SK-N-SH (cell line): ENCODE results near the gene ENTHD1. TPM values are rescaled to one million over a fixed set of nuclear protein-coding genes. Genes with fewer than 3 reads are reported as not detected.

Experiments used
- CTCF ChIA-PET: fragments of 300-600, 350-600 bp; formaldehyde crosslinking; extraction: SDS; loops from one replicate; lab custom pipeline; 2021; lab: Yijun Ruan, JAX
- POLR2A ChIA-PET: fragments of 350-600 bp; sonication (Branson Sonifier 250); formaldehyde crosslinking; extraction: SDS; loops from one replicate; lab custom pipeline; 2020; ENCODE audit warnings: antibody characterized with exemption, inconsistent platforms; lab: Yijun Ruan, JAX
- DNase-seq: peaks from one replicate; pipeline ENCODE4 v3.0.0; 2012
- H2AFZ ChIP-seq: fragments of 200-600 bp; sonication (generic); 2 replicates; pipeline ENCODE4 v1.8.1; 2016; ENCODE audit warnings: antibody characterized with exemption, mild to moderate bottlenecking, low read depth
- H3F3A ChIP-seq: fragments of 200-600 bp; sonication (generic); replicated peaks from 2 replicates; pipeline ENCODE3; 2016; ENCODE audit warnings: antibody characterized with exemption, mild to moderate bottlenecking; ENCODE audit not compliant: insufficient read depth
- H3K27ac ChIP-seq, 2 experiments: fragments of 200-500 bp in 1 of 2; fragments of 200-600 bp in 1 of 2; sonication (Bioruptor generic) in 1 of 2; sonication (generic), shearing (Covaris generic) in 1 of 2; 2 replicates each; pipeline versions ENCODE4 v1.5.1 to v1.6.1; 2014 to 2016; ENCODE audit warnings: low read depth in 2 of 2, inconsistent platforms in 1 of 2, low read length in 1 of 2, mild to moderate bottlenecking in 1 of 2, mixed read lengths in 1 of 2
- H3K27me3 ChIP-seq: fragments of 200-600 bp; sonication (generic), shearing (Covaris generic); 2 replicates; pipeline ENCODE4 v1.6.1; 2016; ENCODE audit warnings: mixed run types; ENCODE audit not compliant: insufficient read depth
- H3K36me3 ChIP-seq, 2 experiments: fragments of 200-500 bp in 1 of 2; fragments of 200-600 bp in 1 of 2; sonication (Bioruptor generic) in 1 of 2; sonication (generic) in 1 of 2; replicated peaks in 1 of 2; 2 replicates each; pipeline versions ENCODE3 to v1.5.1; 2014 to 2016; ENCODE audit warnings: low read length in 1 of 2, mild to moderate bottlenecking in 1 of 2; ENCODE audit not compliant: insufficient read depth in 2 of 2, control insufficient read depth in 1 of 2
- H3K4me1 ChIP-seq, 2 experiments: fragments of 200-500 bp in 1 of 2; fragments of 200-600 bp in 1 of 2; sonication (Bioruptor generic) in 1 of 2; sonication (generic), shearing (Covaris generic) in 1 of 2; 2 replicates each; pipeline versions ENCODE4 v1.5.1 to v1.6.1; 2014 to 2016; ENCODE audit warnings: low read depth in 1 of 2, low read length in 1 of 2, mixed run types in 1 of 2; ENCODE audit not compliant: insufficient read depth in 2 of 2, control insufficient read depth in 1 of 2
- H3K4me2 ChIP-seq: fragments of 200-600 bp; sonication (generic), shearing (Covaris generic); 2 replicates; pipeline ENCODE4 v1.6.1; 2017; ENCODE audit warnings: mixed run types
- H3K4me3 ChIP-seq, 2 experiments: fragments of 200-500 bp in 1 of 2; fragments of 200-600 bp in 1 of 2; sonication (Bioruptor generic) in 1 of 2; sonication (generic), shearing (Covaris generic) in 1 of 2; 2 replicates each; pipeline versions ENCODE4 v1.5.1 to v1.8.1; 2014 to 2016; ENCODE audit warnings: low read depth in 2 of 2, inconsistent platforms in 1 of 2, low read length in 1 of 2, mild to moderate bottlenecking in 1 of 2, mixed read lengths in 1 of 2, moderate library complexity in 1 of 2
- H3K79me2 ChIP-seq: fragments of 200-600 bp; sonication (generic); 2 replicates; pipeline ENCODE4 v1.8.1; 2017; ENCODE audit warnings: mild to moderate bottlenecking; ENCODE audit not compliant: insufficient read depth
- H3K9ac ChIP-seq: fragments of 200-600 bp; sonication (generic); 2 replicates; pipeline ENCODE4 v1.6.1; 2017; ENCODE audit warnings: mixed run types
- H3K9me2 ChIP-seq: fragments of 200-600 bp; sonication (generic); 2 replicates; pipeline ENCODE4 v1.6.1; 2017; ENCODE audit warnings: mixed run types
- H3K9me3 ChIP-seq: fragments of 200-600 bp; sonication (generic); 2 replicates; pipeline ENCODE4 v1.6.1; 2017; ENCODE audit warnings: mixed run types, mild to moderate bottlenecking, moderate library complexity
- H4K20me1 ChIP-seq: fragments of 200-600 bp; sonication (generic); 2 replicates; pipeline ENCODE4 v1.6.1; 2017; ENCODE audit warnings: mild to moderate bottlenecking, mixed run types; ENCODE audit not compliant: insufficient read depth
- FOSL2 ChIP-seq: IDR thresholded peaks from 2 replicates; pipeline ENCODE4 v1.4.0; 2012; ENCODE audit warnings: low read depth, mild to moderate bottlenecking, moderate library complexity, borderline replicate concordance
- NFIC ChIP-seq: IDR thresholded peaks from 2 replicates; pipeline ENCODE4 v1.4.0; 2012; ENCODE audit warnings: borderline replicate concordance
- NRF1 ChIP-seq: IDR thresholded peaks from 2 replicates; pipeline ENCODE4 v1.6.1; 2012; ENCODE audit warnings: low read depth, mild to moderate bottlenecking, low read length
- PBX3 ChIP-seq: IDR thresholded peaks from 2 replicates; pipeline ENCODE4; 2012
- POLR2AphosphoS5 ChIP-seq: IDR thresholded peaks from 2 replicates; pipeline ENCODE4 v1.6.1; 2012; ENCODE audit warnings: low read depth, low read length
- RAD21 ChIP-seq: IDR thresholded peaks from 2 replicates; pipeline ENCODE4 v1.6.1; 2012; ENCODE audit warnings: mild to moderate bottlenecking, low read length
- ZBTB33 ChIP-seq: IDR thresholded peaks from 2 replicates; pipeline ENCODE4 v1.4.0; 2012; ENCODE audit warnings: low read depth, borderline replicate concordance
- WGBS: methylation state at CpG from one replicate; pipeline ENCODE4 v1.1.6; 2017; ENCODE audit warnings: low lambda C conversion rate; 5-methylcytosine and 5-hydroxymethylcytosine counted together
- polyA plus RNA-seq, 3 experiments: library from polyadenylated mRNA; depleted of rRNA; stranded (reverse); fragments of >200 nt; gene quantifications; 2 replicates each; pipeline ENCODE4 v1.2.3, GENCODE V29; 2012

Gene ENTHD1
- polyA plus RNA-seq, 1 of the 3 experiments (the other 2 are of a cell fraction) = not detected

GRCh38 chr22:39942439-39943230 is 49.1 kb upstream of the ENTHD1 start:
- DNase-seq = no peak
- POLR2A ChIA-PET = interaction anchor here (0.6 kb wide), 1 partner anchor 91 kb away, joined by 3 read pairs; no protein-coding TSS in a partner anchor
- Histone ChIP-seq H3K4me3 (no peak overlapping the region), H3K9me3 (no peaks in the 10 kb centered on the region), H3K27me3 (no peaks in the 10 kb centered on the region), H3K4me2 (no peak overlapping the region), H3K9me2 (no peaks in the 10 kb centered on the region)
- CTCF ChIA-PET = interaction anchor here (0.8 kb wide), 1 partner anchor 31 kb away, joined by 3 read pairs; no protein-coding TSS in a partner anchor
- 79% methylated on average over 8 of the region's 8 CpGs for WGBS
- TF ChIP-seq ZBTB33 (no peak), RAD21 (no peak)
- TF ChIP-seq, all 33 proteins: peak for 0
- no peak overlapping the region for H3K9ac ChIP-seq
- no peaks in the 10 kb centered on the region for H3K79me2 ChIP-seq
- no peak overlapping the region for H2AFZ ChIP-seq
- H3K36me3 ChIP-seq = no peaks in the 10 kb centered on the region
- H3F3A ChIP-seq = no peaks in the 10 kb centered on the region
- no peaks in the 10 kb centered on the region for H4K20me1 ChIP-seq
- peaks cover 0 to 6% of the 10 kb centered on the region in 2 experiments; a peak in 1 of 4 replicates for H3K4me1 ChIP-seq
- no peak overlapping the region for H3K27ac ChIP-seq

GRCh38 chr22:39941601-39942000 is 48.0 kb upstream of the ENTHD1 start:
- no peak overlapping the region for H3K4me2 ChIP-seq
- H4K20me1 ChIP-seq = no peaks in the 10 kb centered on the region
- H3K36me3 ChIP-seq = no peaks in the 10 kb centered on the region
- ChIA-PET CTCF (no interaction called here), POLR2A (no interaction called here)
- H3K4me3 ChIP-seq = no peak overlapping the region
- no peak overlapping the region for H2AFZ ChIP-seq
- H3K9me3 ChIP-seq = no peaks in the 10 kb centered on the region
- no peaks in the 10 kb centered on the region for H3F3A ChIP-seq
- WGBS = 90% methylated on average over 2 of the region's 2 CpGs
- no peak for DNase-seq
- peaks cover 0 to 1% of the 10 kb centered on the region in 2 experiments; a peak in 1 of 4 replicates for H3K4me1 ChIP-seq
- TF ChIP-seq NFIC = no peak
- TF ChIP-seq FOSL2 = no peak
- TF ChIP-seq ZBTB33 = no peak
- TF ChIP-seq POLR2AphosphoS5 = no peak
- TF ChIP-seq NRF1 = no peak
- TF ChIP-seq PBX3 = no peak
- H3K9me2 ChIP-seq = no peaks in the 10 kb centered on the region
- no peak overlapping the region for H3K27ac ChIP-seq
- no peaks in the 10 kb centered on the region for H3K79me2 ChIP-seq
- H3K9ac ChIP-seq = no peak overlapping the region
- H3K27me3 ChIP-seq = no peaks in the 10 kb centered on the region
